T47D (cell line): Measurements from ENCODE around the gene PPP1R12C.

Source experiments
- DNase-seq, 2 experiments: peaks; one replicate each; pipeline versions ENCODE4 v3.0.0 to v3.0.0-alpha.2; 2011 to 2012; ENCODE audit warnings: low read depth in 1 of 2, low spot score in 1 of 2
- JUND ChIP-seq: IDR thresholded peaks from 2 replicates; pipeline ENCODE4 v1.6.1; 2012; ENCODE audit warnings: low read depth
- in situ Hi-C: cut with HindIII; loops from 2 replicates; pipeline ENCODE4 v1.10.0; 2016; ENCODE audit warnings: low sequenced_read_pairs, low pct_unique_long_range_greater_than_20kb

Gene PPP1R12C

GRCh38 chr19:55098716-55099556 lies 18.5 kb downstream of the PPP1R12C start:
- in situ Hi-C loops, result no loop called here
- DNase-seq, result no peak
- no peak for TF ChIP-seq JUND

GRCh38 chr19:55097864-55098715 lies 19.3 kb downstream of the PPP1R12C start:
- no peak for DNase-seq
- no peak for TF ChIP-seq JUND

GRCh38 chr19:55096061-55096701 lies 21.3 kb downstream of the PPP1R12C start:
- no peak for TF ChIP-seq JUND
- in situ Hi-C loops, result no loop called here
- DNase-seq, result no peak

More at GRCh38 chr19:55097864-55098715, 19.3 kb downstream of the PPP1R12C start:
- in situ Hi-C loops, result no loop called here

GRCh38 chr19:55095260-55096060 lies 22.0 kb downstream of the PPP1R12C start:
- in situ Hi-C loops, result no loop called here
- DNase-seq, result no peak
- no peak for TF ChIP-seq JUND

GRCh38 chr19:55094456-55095259 lies 22.8 kb downstream of the PPP1R12C start:
- in situ Hi-C loops, result no loop called here
- no peak for TF ChIP-seq JUND
- no peak for DNase-seq

GRCh38 chr19:55092423-55093318 lies 24.8 kb downstream of the PPP1R12C start:
- in situ Hi-C loops, result no loop called here
- no peak for DNase-seq
- no peak for TF ChIP-seq JUND

GRCh38 chr19:55091955-55092354 lies 25.5 kb downstream of the PPP1R12C start:
- no peak for DNase-seq
- in situ Hi-C loops, result no loop called here
- TF ChIP-seq JUND, result no peak

GRCh38 chr19:55091126-55091910 lies 26.1 kb downstream of the PPP1R12C start:
- TF ChIP-seq JUND, result no peak
- DNase-seq, result no peak
- in situ Hi-C loops, result no loop called here

GRCh38 chr19:55090564-55090963 lies 26.9 kb downstream of the PPP1R12C start:
- in situ Hi-C loops, result no loop called here
- DNase-seq, result no peak
- no peak for TF ChIP-seq JUND

- TF ChIP-seq JUND, result no peak
- in situ Hi-C loops, result no loop called here
- DNase-seq, result no peak
These were observed 28.0 kb downstream of the PPP1R12C start for GRCh38 chr19:55089342-55089944.
